NCI-H146 (cell line): ENCODE results near the gene DBNDD1.

Experiments used
- DNase-seq: peaks from one replicate; lab custom pipeline; 2025; lab: John Stamatoyannopoulos, UW

Gene DBNDD1

GRCh38 chr16:89962754-89963498 lies 56.3 kb downstream of the DBNDD1 start:
- no peak for DNase-seq

- no peak for DNase-seq
These were observed 57.3 kb downstream of the DBNDD1 start for GRCh38 chr16:89961920-89962319.

GRCh38 chr16:89960966-89961365 lies 58.3 kb downstream of the DBNDD1 start:
- no peak for DNase-seq

GRCh38 chr16:89958596-89958995 lies 60.7 kb downstream of the DBNDD1 start:
- DNase-seq: no peak

GRCh38 chr16:89958068-89958467 lies 61.2 kb downstream of the DBNDD1 start:
- DNase-seq: no peak

- DNase-seq: no peak
These were observed 62.0 kb downstream of the DBNDD1 start for GRCh38 chr16:89957216-89957785.

GRCh38 chr16:89956505-89957215 lies 62.6 kb downstream of the DBNDD1 start:
- no peak for DNase-seq

GRCh38 chr16:89955001-89955685 lies 64.1 kb downstream of the DBNDD1 start:
- no peak for DNase-seq
